Omental fat pad (tissue), 4 donors: ENCODE data around the gene HOXA11. TPM values are rescaled to one million over a fixed set of nuclear protein-coding genes. Genes with fewer than 3 reads are reported as not detected.

Source experiments
- ATAC-seq: fragments of 150-250 bp; one replicate; pipeline ENCODE4 v1.9.1; 2016; ENCODE audit warnings: mild to moderate bottlenecking, moderate library complexity; ENCODE audit not compliant: low FRiP score
- DNase-seq: peaks from one replicate; pipeline ENCODE4 v3.0.0-alpha.2; 2019; ENCODE audit warnings: low spot score
- total RNA-seq, 4 donors: library from RNA; depleted of rRNA; stranded (reverse); fragments of >200 nt; gene quantifications; one replicate each; pipeline ENCODE4 v1.1.0, GENCODE V29; 2016
- TF ChIP-seq, protein P1 (sequence below), 3 donors: fragments of 450-650 bp; IDR thresholded peaks; one replicate each; pipeline ENCODE4 v1.5.1; 2016 to 2017; ENCODE audit warnings: antibody characterized with exemption in 3 of 3, mild to moderate bottlenecking in 3 of 3, moderate library complexity in 2 of 3

The HOXA11 gene
- total RNA-seq, 4 donors from 2014 or later, result not detected

DNA sequence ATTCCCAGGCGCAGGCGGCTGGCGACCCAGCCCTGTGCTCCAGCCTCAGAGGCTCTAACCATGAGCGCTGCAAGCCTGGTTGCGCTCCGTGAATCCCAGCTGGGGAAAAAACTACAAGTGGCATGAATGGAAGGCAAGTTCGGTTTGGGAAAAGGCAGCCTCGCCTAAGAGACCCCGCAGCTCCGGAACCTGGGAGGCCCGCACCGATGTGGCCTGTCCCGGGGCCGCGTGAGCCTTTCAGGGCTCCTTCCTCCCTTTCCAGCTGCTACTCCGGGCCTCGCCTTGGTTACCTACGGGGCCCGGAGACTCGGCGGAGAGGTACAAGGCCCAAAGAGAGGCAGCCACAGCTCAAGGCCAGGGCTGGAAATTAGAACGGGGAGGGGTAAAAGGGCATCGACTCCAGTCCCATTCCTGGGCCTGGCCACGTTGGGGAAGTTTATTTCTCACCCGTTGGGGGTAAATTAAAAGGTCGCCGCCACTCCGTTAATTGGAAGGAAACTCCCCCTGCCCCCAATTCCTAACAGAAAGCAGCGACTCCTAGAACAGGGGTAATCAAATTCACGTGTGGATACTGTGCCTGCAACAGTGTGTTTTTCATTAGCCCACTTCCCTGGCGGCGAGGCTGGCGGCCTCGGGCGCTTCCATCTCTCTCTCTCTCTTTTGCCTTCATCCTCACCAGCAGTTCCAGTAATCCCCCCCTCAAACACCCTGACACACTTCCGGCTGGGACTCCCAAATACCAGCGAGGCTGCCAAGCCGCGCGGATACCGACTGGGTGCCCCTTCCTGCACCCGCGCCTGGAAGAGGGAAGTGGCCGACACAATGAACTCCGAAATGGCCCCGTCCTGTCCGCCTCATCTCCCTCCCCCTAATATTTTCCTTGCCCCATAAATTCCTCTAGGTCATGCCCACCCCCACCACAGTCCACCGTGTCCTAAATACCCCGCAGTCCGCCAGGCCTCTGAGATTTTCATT, 18.2 kb downstream of the HOXA11 start:
- no peak for ATAC-seq
- DNase-seq, result no peak
- TF ChIP-seq, protein P1, sequence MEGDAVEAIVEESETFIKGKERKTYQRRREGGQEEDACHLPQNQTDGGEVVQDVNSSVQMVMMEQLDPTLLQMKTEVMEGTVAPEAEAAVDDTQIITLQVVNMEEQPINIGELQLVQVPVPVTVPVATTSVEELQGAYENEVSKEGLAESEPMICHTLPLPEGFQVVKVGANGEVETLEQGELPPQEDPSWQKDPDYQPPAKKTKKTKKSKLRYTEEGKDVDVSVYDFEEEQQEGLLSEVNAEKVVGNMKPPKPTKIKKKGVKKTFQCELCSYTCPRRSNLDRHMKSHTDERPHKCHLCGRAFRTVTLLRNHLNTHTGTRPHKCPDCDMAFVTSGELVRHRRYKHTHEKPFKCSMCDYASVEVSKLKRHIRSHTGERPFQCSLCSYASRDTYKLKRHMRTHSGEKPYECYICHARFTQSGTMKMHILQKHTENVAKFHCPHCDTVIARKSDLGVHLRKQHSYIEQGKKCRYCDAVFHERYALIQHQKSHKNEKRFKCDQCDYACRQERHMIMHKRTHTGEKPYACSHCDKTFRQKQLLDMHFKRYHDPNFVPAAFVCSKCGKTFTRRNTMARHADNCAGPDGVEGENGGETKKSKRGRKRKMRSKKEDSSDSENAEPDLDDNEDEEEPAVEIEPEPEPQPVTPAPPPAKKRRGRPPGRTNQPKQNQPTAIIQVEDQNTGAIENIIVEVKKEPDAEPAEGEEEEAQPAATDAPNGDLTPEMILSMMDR (IDR thresholded peaks at IDR 0.05), result no peak

DNA sequence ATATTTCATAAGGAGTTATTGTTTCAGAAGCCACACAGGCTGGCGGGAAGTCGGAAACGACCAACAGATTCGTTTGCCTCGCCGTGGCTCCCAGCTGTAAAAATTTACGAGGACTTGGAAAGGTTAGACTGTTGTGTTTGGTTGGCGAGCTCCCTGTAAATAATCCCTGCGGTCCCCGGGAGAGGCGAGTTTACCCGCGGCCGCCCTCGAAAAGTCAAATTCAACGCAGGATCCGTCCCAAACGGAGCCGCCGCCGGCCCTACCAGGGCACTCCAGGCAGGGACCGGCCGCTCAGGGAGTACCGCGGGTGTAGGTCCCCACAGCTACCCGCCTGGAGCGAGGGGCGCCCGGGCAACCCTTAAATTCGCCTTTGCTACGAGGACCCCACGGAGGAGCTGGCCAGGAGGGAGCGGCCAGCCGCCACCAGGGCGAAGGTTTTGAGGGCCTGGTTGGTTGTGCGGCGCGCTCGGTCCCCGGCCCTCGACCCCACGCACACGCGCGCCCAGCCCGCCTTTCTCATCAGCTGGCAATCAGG, 19.0 kb downstream of the HOXA11 start:
- DNase-seq, result no peak
- no peak for ATAC-seq
- TF ChIP-seq, protein P1 (IDR thresholded peaks at IDR 0.05), result no peak

DNA sequence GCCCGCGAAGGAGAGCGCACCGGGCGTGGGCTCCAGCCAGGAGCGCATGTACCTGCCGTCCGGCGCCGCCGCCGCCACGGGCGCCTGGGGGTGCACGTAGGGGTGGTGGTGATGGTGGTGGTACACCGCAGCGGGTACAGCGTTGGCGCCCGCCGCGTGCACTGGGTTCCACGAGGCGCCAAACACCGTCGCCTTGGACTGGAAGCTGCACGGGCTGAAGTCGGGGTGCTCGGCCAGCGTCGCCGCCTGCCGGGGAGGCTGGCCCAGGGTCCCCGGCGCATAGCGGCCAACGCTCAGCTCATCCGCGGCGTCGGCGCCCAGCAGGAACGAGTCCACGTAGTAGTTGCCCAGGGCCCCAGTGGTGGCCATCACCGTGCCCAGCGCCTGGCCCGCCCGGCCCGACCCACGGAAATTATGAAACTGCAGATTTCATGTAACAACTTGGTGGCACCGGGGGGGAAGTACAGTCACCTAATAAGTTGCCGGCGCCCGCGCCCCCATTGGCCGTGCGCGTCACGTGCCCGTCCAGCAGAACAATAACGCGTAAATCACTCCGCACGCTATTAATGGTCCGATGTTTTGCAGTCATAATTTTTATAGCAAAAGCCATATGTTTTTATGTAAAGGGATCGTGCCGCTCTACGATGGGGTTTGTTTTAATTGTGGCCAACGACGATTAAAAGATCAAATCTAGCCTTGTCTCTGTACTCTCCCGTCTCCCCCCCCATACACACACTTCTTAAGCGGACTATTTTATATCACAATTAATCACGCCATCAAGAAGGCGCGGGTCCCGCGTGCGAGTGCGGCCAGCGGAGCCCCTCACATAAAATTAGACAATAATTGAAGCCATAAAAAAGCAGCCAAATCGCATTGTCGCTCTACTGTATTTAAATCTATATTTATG, 19.7 kb downstream of the HOXA11 start, which contains the start of gene HOXA9:
Gene HOXA9, minus strand, starts transcription at position 449 of the 907 bp plus-strand sequence. Its CDS starts 80 bp downstream, at position 369.
- DNase-seq (no peak), ATAC-seq (no peak)
- TF ChIP-seq, protein P1 (IDR thresholded peaks at IDR 0.05), result no peak

DNA sequence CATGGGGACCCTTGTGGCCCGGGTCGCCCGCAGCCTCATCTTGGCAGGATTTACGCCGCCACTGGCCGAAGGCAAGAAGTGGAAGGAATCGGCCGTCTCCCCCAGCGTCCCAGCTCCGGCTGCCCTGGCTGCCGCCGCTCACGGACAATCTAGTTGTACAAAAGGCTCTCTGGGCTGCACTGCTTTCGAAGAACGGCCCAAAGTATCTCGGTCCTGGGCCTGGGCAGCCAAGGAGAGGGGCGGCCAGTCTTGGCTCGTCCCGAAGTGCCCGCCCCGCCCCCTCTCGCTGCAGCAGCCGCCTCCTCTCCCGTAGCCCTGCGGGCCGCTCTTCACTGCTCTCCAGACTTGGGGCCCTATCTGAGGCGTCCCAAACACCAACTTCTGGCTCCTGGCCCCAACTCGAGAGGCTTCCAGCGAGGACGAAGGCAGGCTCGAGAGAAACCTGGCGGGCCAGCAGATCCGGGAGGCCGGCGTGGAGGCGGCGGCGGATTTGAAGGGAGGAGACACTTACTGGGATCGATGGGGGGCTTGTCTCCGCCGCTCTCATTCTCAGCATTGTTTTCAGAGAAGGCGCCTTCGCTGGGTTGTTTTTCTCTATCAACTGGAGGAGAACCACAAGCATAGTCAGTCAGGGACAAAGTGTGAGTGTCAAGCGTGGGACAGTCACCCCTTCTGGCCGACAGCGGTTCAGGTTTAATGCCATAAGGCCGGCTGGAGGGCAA, 20.5 kb downstream of the HOXA11 start:
- no peak for DNase-seq
- ATAC-seq, result no peak
- TF ChIP-seq, protein P1 (IDR thresholded peaks at IDR 0.05), result no peak

DNA sequence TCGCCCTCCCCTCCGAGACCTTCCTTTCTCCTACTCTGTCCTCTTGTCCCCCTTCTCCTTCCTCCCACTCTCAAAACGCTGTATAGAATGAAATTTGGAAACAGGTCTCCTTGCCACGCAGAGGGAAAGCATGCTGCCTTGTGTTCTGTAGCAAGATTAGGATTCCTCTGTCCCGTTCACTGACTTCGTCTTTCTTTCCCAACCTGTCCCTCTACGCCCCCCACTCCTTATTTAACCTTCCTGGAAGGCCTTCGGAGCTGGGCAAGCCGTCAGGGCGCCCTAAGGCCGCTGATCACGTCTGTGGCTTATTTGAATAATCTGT, 21.0 kb downstream of the HOXA11 start:
- ATAC-seq (no peak), DNase-seq (no peak)
- TF ChIP-seq, protein P1 (IDR thresholded peaks at IDR 0.05), result no peak

DNA sequence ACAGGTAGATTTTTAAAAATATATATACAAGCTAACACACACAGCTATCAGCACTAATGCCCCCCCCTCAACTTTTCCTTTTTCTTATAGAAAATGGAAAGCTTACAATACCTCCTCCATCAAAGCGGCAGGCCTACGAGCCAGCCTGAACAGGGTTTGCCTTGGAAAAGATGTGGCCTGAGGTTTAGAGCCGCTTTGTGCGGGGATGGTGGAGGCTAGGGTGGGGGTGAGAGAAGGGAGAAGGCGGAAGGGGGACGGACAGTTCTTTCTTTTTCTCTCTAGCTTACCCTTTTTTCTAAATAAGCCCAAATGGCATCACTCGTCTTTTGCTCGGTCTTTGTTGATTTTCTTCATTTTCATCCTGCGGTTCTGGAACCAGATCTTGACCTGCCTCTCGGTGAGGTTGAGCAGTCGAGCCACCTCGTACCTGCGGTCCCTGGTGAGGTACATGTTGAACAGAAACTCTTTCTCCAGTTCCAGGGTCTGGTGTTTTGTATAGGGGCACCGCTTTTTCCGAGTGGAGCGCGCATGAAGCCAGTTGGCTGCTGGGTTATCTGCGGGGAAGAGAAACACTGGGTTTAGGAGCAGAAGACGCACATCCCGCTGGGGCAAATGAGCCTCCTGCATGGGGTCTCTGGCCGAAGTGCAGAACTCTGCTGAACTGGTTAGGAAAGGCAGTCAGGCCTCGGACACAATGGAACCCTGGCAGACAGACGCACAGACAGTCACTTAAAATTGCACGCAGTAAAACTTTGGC, 21.6 kb downstream of the HOXA11 start:
- ATAC-seq (no peak), DNase-seq (no peak)
- TF ChIP-seq, protein P1 (IDR thresholded peaks at IDR 0.05), result no peak
